HG03558 (cell line): Measurements from ENCODE around the gene SLC40A1.
"Not testable (repeated sequence)": the region's sequence is repeated elsewhere in the genome, so short reads cannot be mapped to it uniquely, and the experiment has no call there.

Experiments used
- ATAC-seq: cut with Tn5 transposase; IDR thresholded peaks from one replicate; pipeline ENCODE4 v1.9.1; 2021; ENCODE audit warnings: moderate number of reproducible peaks; ENCODE audit not compliant: unreplicated experiment; ENCODE audit errors: extremely low read depth

The SLC40A1 gene

GRCh38 chr2:189580658-189581353 is at the start of gene SLC40A1:
Gene SLC40A1 (minus strand): TSS chr2:189580786. CDS start chr2:189580460, 326 bp downstream.
- no peak for ATAC-seq

- ATAC-seq: no peak
Observed at GRCh38 chr2:189629531-189630453, 49.2 kb upstream of the SLC40A1 start.

DNA sequence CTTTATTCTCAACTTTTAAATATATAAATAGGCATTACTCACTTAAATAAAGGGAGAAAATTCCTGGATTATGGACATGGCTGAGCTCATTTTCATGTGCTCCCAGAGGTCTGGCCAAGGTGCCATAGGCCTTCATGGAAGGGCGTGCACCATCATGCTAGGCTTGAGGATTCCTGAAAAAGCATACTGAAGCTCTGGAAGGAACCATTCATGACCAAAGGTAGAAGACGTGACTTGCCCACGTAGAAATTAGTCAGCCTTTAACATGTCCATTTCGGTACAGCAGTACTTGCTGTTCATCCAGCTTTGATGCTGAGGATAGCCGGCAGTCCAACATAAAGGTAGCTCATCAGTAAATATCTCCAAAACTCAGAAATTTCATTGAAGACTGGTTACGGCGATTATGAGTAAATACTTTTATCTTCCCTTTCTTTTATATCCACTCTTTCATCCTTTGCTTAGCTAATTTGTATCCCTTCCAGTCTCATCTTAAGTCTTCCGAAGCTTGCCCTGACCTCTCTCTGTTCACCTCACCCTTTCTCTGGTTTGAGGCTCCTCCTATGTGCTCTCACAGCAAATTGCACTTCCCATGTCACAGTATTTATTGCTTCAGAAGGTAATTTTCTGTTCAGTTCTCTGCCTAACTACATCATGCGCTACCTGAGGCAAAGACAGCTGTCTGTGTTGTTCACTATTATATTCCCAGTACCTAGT is 48.4 kb upstream of the SLC40A1 start:
- ATAC-seq: no peak

- no peak for ATAC-seq
Observed at GRCh38 chr2:189627789-189628188, 47.2 kb upstream of the SLC40A1 start.

- ATAC-seq: no peak
Observed at GRCh38 chr2:189625636-189626035, 45.0 kb upstream of the SLC40A1 start.

GRCh38 chr2:189624648-189625355 is 44.2 kb upstream of the SLC40A1 start:
- no peak for ATAC-seq

- ATAC-seq: no peak
Observed at GRCh38 chr2:189623049-189623448, 42.5 kb upstream of the SLC40A1 start.

DNA sequence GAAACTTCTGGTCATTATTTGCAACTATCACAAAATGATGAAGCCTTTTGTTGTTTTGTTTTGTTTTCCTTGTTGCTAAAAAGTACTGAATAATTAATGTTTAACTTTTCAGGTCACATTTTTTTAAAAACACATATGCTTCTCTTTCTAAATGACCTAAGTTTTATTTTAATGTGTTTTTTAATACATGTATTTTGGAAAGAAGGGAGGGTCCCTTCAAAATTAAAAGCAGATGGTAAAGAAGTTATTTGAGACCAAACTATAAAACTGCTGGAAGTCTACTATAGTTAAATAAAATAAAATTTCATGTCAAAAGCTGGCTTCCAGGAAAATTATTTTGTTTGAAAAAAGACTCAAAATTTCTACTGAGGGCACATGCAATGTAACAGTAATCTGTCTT is 41.2 kb upstream of the SLC40A1 start:
- no peak for ATAC-seq

GRCh38 chr2:189618197-189618596 is 37.6 kb upstream of the SLC40A1 start:
- ATAC-seq: no peak

DNA sequence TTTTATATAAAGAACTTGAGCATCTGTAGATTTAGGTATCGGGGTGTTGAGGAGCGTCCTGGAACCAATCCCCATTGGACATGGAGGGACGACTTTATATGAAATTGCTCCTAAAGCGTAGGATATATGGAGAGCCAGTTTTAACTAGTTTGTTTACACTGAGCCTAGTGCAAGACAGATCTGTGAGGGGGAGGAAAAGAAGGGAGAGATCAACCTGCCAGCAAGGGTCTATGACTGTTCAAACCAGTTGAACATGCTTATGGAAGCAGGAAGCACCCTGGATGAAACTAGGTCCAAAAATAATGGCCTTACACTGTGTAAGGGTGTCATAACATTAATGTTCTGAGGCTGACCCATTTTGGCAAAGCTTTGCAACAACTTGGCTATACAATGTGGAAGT is 34.0 kb upstream of the SLC40A1 start:
- ATAC-seq: no peak

GRCh38 chr2:189613650-189614420 is 33.2 kb upstream of the SLC40A1 start:
- no peak for ATAC-seq

DNA sequence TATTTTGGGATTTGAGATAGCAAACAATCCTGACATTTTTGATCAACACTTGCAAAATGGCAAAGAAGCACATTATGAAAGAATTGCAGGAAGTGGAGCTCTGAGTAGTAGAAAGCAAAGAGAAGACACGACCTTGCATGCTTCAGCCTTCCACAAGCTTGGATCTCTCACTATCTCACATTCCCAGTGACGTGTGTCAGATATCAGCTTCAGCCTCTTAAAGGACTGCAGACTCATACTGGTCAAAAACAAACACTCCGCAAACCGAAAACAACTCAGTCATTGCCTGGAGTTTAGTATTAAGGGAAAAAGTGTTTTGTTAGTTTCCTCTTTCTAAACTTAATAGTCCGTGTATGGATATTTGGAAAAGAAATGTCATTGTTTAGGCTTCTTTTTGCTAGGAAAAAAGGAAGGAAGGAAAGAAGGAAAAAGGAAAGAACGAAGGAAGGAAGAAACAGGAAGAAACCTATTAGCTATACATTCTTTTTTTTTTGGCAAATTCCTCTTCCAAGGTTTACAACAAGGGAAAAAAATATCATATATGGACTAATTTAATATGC is 32.6 kb upstream of the SLC40A1 start:
- no peak for ATAC-seq

DNA sequence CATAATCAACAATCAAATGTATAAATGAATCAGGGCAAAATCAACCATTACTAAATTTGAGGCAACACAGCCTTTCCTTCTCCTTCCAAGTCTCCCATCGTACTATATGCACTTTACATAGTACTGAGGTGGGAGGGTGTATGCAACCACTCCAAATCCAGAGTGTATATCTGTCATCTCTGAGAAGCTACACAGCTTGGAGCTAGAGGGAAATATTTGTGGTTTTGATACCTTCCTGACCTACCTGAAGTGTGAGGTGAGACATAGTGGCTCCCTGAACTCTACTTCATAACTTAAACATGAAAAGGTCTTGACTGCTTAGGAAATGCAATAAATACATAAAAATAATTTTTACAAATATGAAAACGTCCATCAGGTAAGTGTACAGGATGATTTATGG is 30.1 kb upstream of the SLC40A1 start:
- no peak for ATAC-seq

GRCh38 chr2:189609853-189610252 is 29.3 kb upstream of the SLC40A1 start:
- no peak for ATAC-seq

DNA sequence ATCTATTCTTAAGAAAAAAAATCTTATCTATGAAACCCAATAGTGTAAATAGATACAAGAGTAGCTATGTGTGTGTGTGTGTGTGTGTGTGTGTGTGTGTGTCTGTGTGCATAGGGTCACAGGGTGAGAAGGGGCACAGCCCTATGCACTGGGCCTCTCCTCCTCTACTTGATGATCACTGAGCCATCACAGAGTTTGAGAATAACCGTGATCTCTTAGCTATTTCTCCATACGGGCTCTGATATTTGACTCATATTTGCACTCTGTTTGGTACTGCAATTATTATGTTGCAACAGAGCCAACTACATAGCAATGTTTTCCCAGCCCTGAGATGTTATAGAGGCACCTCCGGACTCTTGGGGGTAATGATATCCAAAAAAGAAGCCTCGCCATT is 28.8 kb upstream of the SLC40A1 start:
- no peak for ATAC-seq

DNA sequence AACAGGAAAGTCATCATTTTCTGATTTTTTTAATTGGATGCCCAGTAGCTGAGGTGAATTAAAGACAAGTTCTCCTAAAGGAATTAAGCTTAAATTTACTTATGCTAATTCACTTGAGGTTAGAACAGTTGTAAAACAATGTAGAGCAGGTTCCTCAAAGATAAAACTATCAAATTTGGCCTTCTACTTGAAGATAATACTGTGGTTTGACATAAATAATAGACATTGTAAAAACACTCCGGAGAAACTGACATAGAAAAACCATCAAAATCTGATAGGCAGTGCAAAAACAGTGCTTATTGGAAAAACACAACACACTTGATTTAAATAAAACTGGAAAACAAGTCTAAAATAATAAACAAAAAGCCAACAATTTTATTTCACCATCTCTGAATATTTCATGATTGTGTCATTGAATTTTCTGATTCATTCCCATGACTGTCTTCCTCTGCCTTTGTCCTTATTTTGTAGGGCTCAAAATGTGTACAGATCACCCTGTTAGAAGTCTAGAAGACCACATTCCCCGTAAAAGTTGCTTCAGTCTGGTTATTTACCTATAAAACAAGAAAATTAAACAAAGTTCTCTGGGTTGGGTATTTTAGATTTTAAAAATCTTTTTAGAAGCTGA is 28.3 kb upstream of the SLC40A1 start:
- no peak for ATAC-seq

DNA sequence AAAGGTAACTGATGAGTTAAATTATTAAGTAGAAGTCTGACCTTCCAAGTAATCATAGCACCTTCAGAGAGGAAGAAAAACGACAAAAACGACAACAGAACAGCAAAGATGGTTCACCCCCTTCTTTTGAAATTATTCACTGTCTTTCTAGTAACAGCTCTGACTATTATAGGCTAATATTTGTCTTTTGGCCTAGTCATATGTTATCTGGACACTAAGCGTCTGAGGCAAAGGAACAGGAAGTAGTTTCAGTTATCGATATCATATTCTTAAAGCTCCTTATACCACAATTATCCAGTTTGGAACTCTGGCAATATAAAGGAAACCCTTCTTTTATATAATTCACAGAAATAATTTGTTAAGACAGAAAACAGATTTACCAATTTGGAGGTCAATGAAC is 27.6 kb upstream of the SLC40A1 start:
- ATAC-seq: no peak

- no peak for ATAC-seq
Observed at GRCh38 chr2:189602233-189602632, 21.6 kb upstream of the SLC40A1 start.

DNA sequence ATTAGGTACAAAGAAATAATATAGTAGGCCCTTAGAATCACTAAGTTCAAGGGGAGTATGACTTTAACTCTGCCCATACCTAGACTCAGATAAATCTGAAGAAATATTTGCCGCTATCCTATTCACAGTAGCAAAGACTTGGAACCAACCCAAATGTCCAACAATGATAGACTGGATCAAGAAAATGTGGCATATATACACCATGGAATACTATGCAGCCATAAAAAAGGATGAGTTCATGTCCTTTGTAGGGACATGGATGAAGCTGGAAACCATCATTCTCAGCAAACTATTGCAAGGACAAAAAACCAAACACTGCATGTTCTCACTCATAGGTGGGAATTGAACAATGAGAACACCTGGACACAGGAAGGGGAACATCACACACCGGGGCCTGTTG is 21.1 kb upstream of the SLC40A1 start:
- not testable (repeated sequence) for ATAC-seq
